Peyer's patch (tissue), 4 donors: ENCODE results near the gene TBX1.

ENCODE experiments used
- CTCF ChIP-seq, 6 experiments: fragments of 450-650 bp in 4 of 6; fragments of 200-600 bp in 2 of 6; sonication (generic) in 1 of 6; IDR thresholded peaks; one replicate each; pipeline ENCODE4 v1.5.1; 2017 to 2019; ENCODE audit warnings: antibody characterized with exemption in 6 of 6, mild to moderate bottlenecking in 3 of 6, moderate library complexity in 1 of 6
- POLR2A ChIP-seq, 2 donors: fragments of 450-650 bp; IDR thresholded peaks; one replicate each; pipeline ENCODE4 v1.5.1; 2017; ENCODE audit warnings: antibody characterized with exemption in 2 of 2, mild to moderate bottlenecking in 2 of 2, moderate library complexity in 2 of 2

GRCh38 chr22:19758896-19759426, 1.6 kb upstream of the TBX1 start:
- no peak for TF ChIP-seq POLR2A (IDR thresholded peaks at IDR 0.05)
- TF ChIP-seq CTCF (IDR thresholded peaks at IDR 0.05), result no peak
